SK-N-SH (cell line): ENCODE data around the gene LDB3. TPM values are rescaled to one million over a fixed set of nuclear protein-coding genes. Genes with fewer than 3 reads are reported as not detected.

Experiments
- CTCF ChIA-PET: fragments of 300-600, 350-600 bp; formaldehyde crosslinking; extraction: SDS; loops from one replicate; lab custom pipeline; 2021; lab: Yijun Ruan, JAX
- POLR2A ChIA-PET: fragments of 350-600 bp; sonication (Branson Sonifier 250); formaldehyde crosslinking; extraction: SDS; loops from one replicate; lab custom pipeline; 2020; ENCODE audit warnings: antibody characterized with exemption, inconsistent platforms; lab: Yijun Ruan, JAX
- DNase-seq: peaks from one replicate; pipeline ENCODE4 v3.0.0; 2012
- H2AFZ ChIP-seq: fragments of 200-600 bp; sonication (generic); 2 replicates; pipeline ENCODE4 v1.8.1; 2016; ENCODE audit warnings: antibody characterized with exemption, mild to moderate bottlenecking, low read depth
- H3F3A ChIP-seq: fragments of 200-600 bp; sonication (generic); replicated peaks from 2 replicates; pipeline ENCODE3; 2016; ENCODE audit warnings: antibody characterized with exemption, mild to moderate bottlenecking; ENCODE audit not compliant: insufficient read depth
- H3K27ac ChIP-seq, 2 experiments: fragments of 200-500 bp in 1 of 2; fragments of 200-600 bp in 1 of 2; sonication (Bioruptor generic) in 1 of 2; sonication (generic), shearing (Covaris generic) in 1 of 2; 2 replicates each; pipeline versions ENCODE4 v1.5.1 to v1.6.1; 2014 to 2016; ENCODE audit warnings: low read depth in 2 of 2, inconsistent platforms in 1 of 2, low read length in 1 of 2, mild to moderate bottlenecking in 1 of 2, mixed read lengths in 1 of 2
- H3K27me3 ChIP-seq: fragments of 200-600 bp; sonication (generic), shearing (Covaris generic); 2 replicates; pipeline ENCODE4 v1.6.1; 2016; ENCODE audit warnings: mixed run types; ENCODE audit not compliant: insufficient read depth
- H3K36me3 ChIP-seq, 2 experiments: fragments of 200-500 bp in 1 of 2; fragments of 200-600 bp in 1 of 2; sonication (Bioruptor generic) in 1 of 2; sonication (generic) in 1 of 2; replicated peaks in 1 of 2; 2 replicates each; pipeline versions ENCODE3 to v1.5.1; 2014 to 2016; ENCODE audit warnings: low read length in 1 of 2, mild to moderate bottlenecking in 1 of 2; ENCODE audit not compliant: insufficient read depth in 2 of 2, control insufficient read depth in 1 of 2
- H3K4me1 ChIP-seq, 2 experiments: fragments of 200-500 bp in 1 of 2; fragments of 200-600 bp in 1 of 2; sonication (Bioruptor generic) in 1 of 2; sonication (generic), shearing (Covaris generic) in 1 of 2; 2 replicates each; pipeline versions ENCODE4 v1.5.1 to v1.6.1; 2014 to 2016; ENCODE audit warnings: low read depth in 1 of 2, low read length in 1 of 2, mixed run types in 1 of 2; ENCODE audit not compliant: insufficient read depth in 2 of 2, control insufficient read depth in 1 of 2
- H3K4me2 ChIP-seq: fragments of 200-600 bp; sonication (generic), shearing (Covaris generic); 2 replicates; pipeline ENCODE4 v1.6.1; 2017; ENCODE audit warnings: mixed run types
- H3K4me3 ChIP-seq, 2 experiments: fragments of 200-500 bp in 1 of 2; fragments of 200-600 bp in 1 of 2; sonication (Bioruptor generic) in 1 of 2; sonication (generic), shearing (Covaris generic) in 1 of 2; 2 replicates each; pipeline versions ENCODE4 v1.5.1 to v1.8.1; 2014 to 2016; ENCODE audit warnings: low read depth in 2 of 2, inconsistent platforms in 1 of 2, low read length in 1 of 2, mild to moderate bottlenecking in 1 of 2, mixed read lengths in 1 of 2, moderate library complexity in 1 of 2
- H3K79me2 ChIP-seq: fragments of 200-600 bp; sonication (generic); 2 replicates; pipeline ENCODE4 v1.8.1; 2017; ENCODE audit warnings: mild to moderate bottlenecking; ENCODE audit not compliant: insufficient read depth
- H3K9ac ChIP-seq: fragments of 200-600 bp; sonication (generic); 2 replicates; pipeline ENCODE4 v1.6.1; 2017; ENCODE audit warnings: mixed run types
- H3K9me2 ChIP-seq: fragments of 200-600 bp; sonication (generic); 2 replicates; pipeline ENCODE4 v1.6.1; 2017; ENCODE audit warnings: mixed run types
- H3K9me3 ChIP-seq: fragments of 200-600 bp; sonication (generic); 2 replicates; pipeline ENCODE4 v1.6.1; 2017; ENCODE audit warnings: mixed run types, mild to moderate bottlenecking, moderate library complexity
- H4K20me1 ChIP-seq: fragments of 200-600 bp; sonication (generic); 2 replicates; pipeline ENCODE4 v1.6.1; 2017; ENCODE audit warnings: mild to moderate bottlenecking, mixed run types; ENCODE audit not compliant: insufficient read depth
- CHD2 ChIP-seq: fragments of 150-350 bp; IDR thresholded peaks from 2 replicates; pipeline ENCODE4 v1.6.1; 2018; ENCODE audit warnings: low read length; ENCODE audit not compliant: partially characterized antibody
- ELF1 ChIP-seq: IDR thresholded peaks from 2 replicates; pipeline ENCODE4 v1.4.0; 2012
- FOXJ3 ChIP-seq: sonication (generic); formaldehyde crosslinking; IDR thresholded peaks from 2 replicates; pipeline ENCODE4 v1.5.1; 2020; ENCODE audit warnings: mild to moderate bottlenecking, missing genetic modification reagents
- FOXM1 ChIP-seq: IDR thresholded peaks from 2 replicates; pipeline ENCODE4 v1.4.0; 2012; ENCODE audit warnings: low read depth, mild to moderate bottlenecking
- GATA2 ChIP-seq: sonication (generic); formaldehyde crosslinking; IDR thresholded peaks from 2 replicates; pipeline ENCODE4 v1.5.0; 2020; ENCODE audit warnings: mild to moderate bottlenecking, missing genetic modification reagents
- JUND ChIP-seq: IDR thresholded peaks from 2 replicates; pipeline ENCODE4 v1.4.0; 2012
- MAX ChIP-seq: IDR thresholded peaks from 2 replicates; pipeline ENCODE4 v1.4.0; 2012; ENCODE audit warnings: low read depth
- MXI1 ChIP-seq: IDR thresholded peaks from 2 replicates; pipeline ENCODE4 v1.6.1; 2012; ENCODE audit warnings: mild to moderate bottlenecking, low read depth, low read length, improper control_type of control experiment
- NRF1 ChIP-seq: IDR thresholded peaks from 2 replicates; pipeline ENCODE4 v1.6.1; 2012; ENCODE audit warnings: low read depth, mild to moderate bottlenecking, low read length
- PBX3 ChIP-seq: IDR thresholded peaks from 2 replicates; pipeline ENCODE4; 2012
- RAD21 ChIP-seq: IDR thresholded peaks from 2 replicates; pipeline ENCODE4 v1.6.1; 2012; ENCODE audit warnings: mild to moderate bottlenecking, low read length
- REST ChIP-seq: IDR thresholded peaks from 2 replicates; pipeline ENCODE4 v1.6.1; 2012; ENCODE audit warnings: mild to moderate bottlenecking, low read depth, low read length, moderate library complexity
- RFX5 ChIP-seq: IDR thresholded peaks from 2 replicates; pipeline ENCODE4 v1.6.1; 2012; ENCODE audit warnings: mild to moderate bottlenecking, improper control_type of control experiment, low read length
- SIN3A ChIP-seq: IDR thresholded peaks from 2 replicates; pipeline ENCODE4 v1.6.1; 2012; ENCODE audit warnings: low read depth, mild to moderate bottlenecking, low read length, moderate library complexity, borderline replicate concordance
- TEAD4 ChIP-seq: IDR thresholded peaks from 2 replicates; pipeline ENCODE4 v1.4.0; 2012; ENCODE audit warnings: mild to moderate bottlenecking, borderline replicate concordance; ENCODE audit not compliant: insufficient read depth
- USF2 ChIP-seq: fragments of 150-350 bp; IDR thresholded peaks from 2 replicates; pipeline ENCODE4 v1.6.1; 2017; ENCODE audit warnings: antibody characterized with exemption, low read length, low read depth, borderline replicate concordance
- ZBTB33 ChIP-seq: IDR thresholded peaks from 2 replicates; pipeline ENCODE4 v1.4.0; 2012; ENCODE audit warnings: low read depth, borderline replicate concordance
- WGBS: methylation state at CpG from one replicate; pipeline ENCODE4 v1.1.6; 2017; ENCODE audit warnings: low lambda C conversion rate; 5-methylcytosine and 5-hydroxymethylcytosine counted together
- polyA plus RNA-seq, 3 experiments: library from polyadenylated mRNA; depleted of rRNA; stranded (reverse); fragments of >200 nt; gene quantifications; 2 replicates each; pipeline ENCODE4 v1.2.3, GENCODE V29; 2012

Gene LDB3
- polyA plus RNA-seq, 1 of the 3 experiments (the other 2 are of a cell fraction), result 0.48 TPM

GRCh38 chr10:86653379-86653778 is 14.9 kb upstream of the LDB3 start:
- Histone ChIP-seq H3F3A (peaks cover 6% of the 10 kb centered on the region), H3K9ac (no peak overlapping the region), H2AFZ (no peak overlapping the region), H3K4me1 (peaks cover 11 to 13% of the 10 kb centered on the region in 2 experiments; a peak in 3 of 4 replicates), H3K27me3 (no peaks in the 10 kb centered on the region), H3K9me2 (no peaks in the 10 kb centered on the region), H3K36me3 (no peaks in the 10 kb centered on the region), H3K79me2 (no peaks in the 10 kb centered on the region), H3K4me3 (no peak overlapping the region), H4K20me1 (no peaks in the 10 kb centered on the region), H3K9me3 (no peaks in the 10 kb centered on the region), H3K4me2 (no peak overlapping the region), H3K27ac (no peak overlapping the region)
- no peak for TF ChIP-seq FOXJ3 (CRISPR knock-in tag)
- TF ChIP-seq FOXM1, result no peak
- TF ChIP-seq NRF1, result no peak
- TF ChIP-seq RFX5, result no peak
- no peak for TF ChIP-seq TEAD4
- no peak for TF ChIP-seq ZBTB33
- no peak for TF ChIP-seq RAD21
- no peak for TF ChIP-seq ELF1
- TF ChIP-seq USF2, result no peak
- ChIA-PET POLR2A (no interaction called here), CTCF (interaction anchor here (1.2 to 1.6 kb wide), 2 partner anchors 9 to 10 kb away, joined by 3 to 5 read pairs; no protein-coding TSS in a partner anchor)
- 92% methylated on average over 3 of the region's 3 CpGs for WGBS
- no peak for DNase-seq

GRCh38 chr10:86653987-86654386 is 14.3 kb upstream of the LDB3 start:
- Histone ChIP-seq H2AFZ (no peak overlapping the region), H3K4me3 (no peak overlapping the region), H3F3A (no peaks in the 10 kb centered on the region), H3K27me3 (no peaks in the 10 kb centered on the region), H3K9me2 (no peaks in the 10 kb centered on the region), H4K20me1 (no peaks in the 10 kb centered on the region), H3K9ac (no peak overlapping the region), H3K9me3 (no peaks in the 10 kb centered on the region), H3K36me3 (no peaks in the 10 kb centered on the region), H3K27ac (no peak overlapping the region), H3K4me1 (peaks cover 8% of the 10 kb centered on the region in 2 experiments; a peak in 2 of 4 replicates), H3K4me2 (no peak overlapping the region), H3K79me2 (no peaks in the 10 kb centered on the region)
- POLR2A ChIA-PET, result no interaction called here
- DNase-seq, result no peak
- CTCF ChIA-PET, result interaction anchor here (0.8 to 1.6 kb wide), 3 partner anchors 9 to 18 kb away, joined by 3 to 5 read pairs (median 3); no protein-coding TSS in a partner anchor
- 96% methylated on average over 3 of the region's 3 CpGs for WGBS
- TF ChIP-seq GATA2 (no peak), SIN3A (no peak), ZBTB33 (no peak), RAD21 (no peak), MXI1 (no peak), REST (no peak), MAX (no peak), PBX3 (no peak), CHD2 (no peak), TEAD4 (no peak), JUND (no peak), RFX5 (no peak)
